GM21717 (cell line): ENCODE data around the gene CCDC183.
"Not testable (repeated sequence)": the region's sequence is repeated elsewhere in the genome, so short reads cannot be mapped to it uniquely, and the experiment has no call there.

Source experiments
- ATAC-seq: cut with Tn5 transposase; IDR thresholded peaks from one replicate; pipeline ENCODE4 v1.9.1; 2021; ENCODE audit warnings: mild to moderate bottlenecking, moderate library complexity; ENCODE audit not compliant: unreplicated experiment

CCDC183 gene

GRCh38 chr9:136796238-136796774 lies at the start of gene CCDC183:
Gene CCDC183, plus strand, starts transcription at chr9:136796338. Its CDS starts 60 bp downstream, at chr9:136796398.
- ATAC-seq = no peak

- no peak for ATAC-seq
Observed at GRCh38 chr9:136746621-136747020, 49.5 kb upstream of the CCDC183 start.

- no peak for ATAC-seq
Observed at GRCh38 chr9:136747161-136748060, 48.7 kb upstream of the CCDC183 start.

GRCh38 chr9:136748201-136748600 lies 47.9 kb upstream of the CCDC183 start, which contains the start of gene LCN6:
Gene LCN6, minus strand, starts transcription at chr9:136748525. Its CDS starts 42 bp downstream, at chr9:136748483.
- no peak for ATAC-seq

- ATAC-seq = no peak
Observed at GRCh38 chr9:136748666-136749611, 47.2 kb upstream of the CCDC183 start.

GRCh38 chr9:136750526-136750925 lies 45.6 kb upstream of the CCDC183 start:
- no peak for ATAC-seq

- no peak for ATAC-seq
Observed at GRCh38 chr9:136751244-136751643, 44.9 kb upstream of the CCDC183 start.

GRCh38 chr9:136751814-136752213 lies 44.3 kb upstream of the CCDC183 start:
- ATAC-seq = no peak

GRCh38 chr9:136753371-136754058 lies 42.6 kb upstream of the CCDC183 start:
- ATAC-seq = no peak

- no peak for ATAC-seq
Observed at GRCh38 chr9:136754059-136754572, 42.0 kb upstream of the CCDC183 start.

- no peak for ATAC-seq
Observed at GRCh38 chr9:136754626-136755301, 41.4 kb upstream of the CCDC183 start.

GRCh38 chr9:136755302-136756133 lies 40.6 kb upstream of the CCDC183 start:
- not testable (repeated sequence) for ATAC-seq

GRCh38 chr9:136756134-136756438 lies 40.1 kb upstream of the CCDC183 start:
- no peak for ATAC-seq

- no peak for ATAC-seq
Observed at GRCh38 chr9:136756836-136757235, 39.3 kb upstream of the CCDC183 start.

- no peak for ATAC-seq
Observed at GRCh38 chr9:136757328-136757727, 38.8 kb upstream of the CCDC183 start.

- no peak for ATAC-seq
Observed at GRCh38 chr9:136757751-136758140, 38.4 kb upstream of the CCDC183 start.

- no peak for ATAC-seq
Observed at GRCh38 chr9:136759001-136759400, 37.1 kb upstream of the CCDC183 start.

GRCh38 chr9:136759436-136760325 lies 36.5 kb upstream of the CCDC183 start:
- no peak for ATAC-seq
